Measurements from ENCODE around the gene BCL2.

DNA sequence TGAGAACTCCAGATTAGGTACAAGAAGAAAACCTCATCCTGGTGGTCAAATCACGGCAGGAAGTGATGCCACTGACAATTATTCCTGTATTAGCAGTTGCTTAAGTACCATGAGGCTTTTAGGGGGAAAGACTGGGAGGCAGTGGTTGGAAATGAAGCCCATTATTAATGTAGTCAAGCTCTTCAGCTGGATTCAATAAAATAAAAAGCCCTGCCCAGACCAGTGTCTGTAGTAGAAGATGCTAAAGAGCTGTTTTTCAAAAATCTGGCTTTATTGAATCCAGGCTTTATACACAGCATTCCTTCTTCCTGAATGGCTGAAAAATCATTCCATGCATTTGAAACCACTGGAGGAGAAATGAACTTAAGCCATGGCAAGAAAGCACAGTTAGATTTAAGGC, 155.2 kb downstream of the BCL2 start:
- TF ChIP-seq CTCF (IDR thresholded peaks at IDR 0.05), result no peak
- no peak for TF ChIP-seq EZH2 (IDR thresholded peaks at IDR 0.05)
